K562 (cell line): Measurements from ENCODE around the gene ASB18. TPM values are rescaled to one million over a fixed set of nuclear protein-coding genes. Genes with fewer than 3 reads are reported as not detected.

Experiments
- CBX1 ChIP-seq: sonication (generic); IDR thresholded peaks from 2 replicates; pipeline ENCODE4 v1.6.1; 2016; ENCODE audit warnings: antibody characterized with exemption, low read depth, mild to moderate bottlenecking
- HNRNPL ChIP-seq: fragments of 200-400 bp; formaldehyde crosslinking; IDR thresholded peaks from 2 replicates; pipeline ENCODE4 v1.6.1; 2017; ENCODE audit warnings: low read depth, mild to moderate bottlenecking, low read length
- KLF13 ChIP-seq: fragments of 450-650 bp; IDR thresholded peaks from 2 replicates; pipeline ENCODE4 v1.6.1; 2016; ENCODE audit warnings: missing genetic modification characterization, low read depth, mild to moderate bottlenecking, missing compliant biosample characterization, moderate library complexity, borderline replicate concordance
- NCOA6 ChIP-seq: fragments of 450-650 bp; IDR thresholded peaks from 2 replicates; pipeline ENCODE4 v1.6.1; 2017; ENCODE audit warnings: mild to moderate bottlenecking
- NFRKB ChIP-seq: fragments of 450-650 bp; IDR thresholded peaks from 2 replicates; pipeline ENCODE4 v1.6.1; 2016; ENCODE audit warnings: low read depth
- PRMT5 ChIP-seq: sonication (generic); formaldehyde crosslinking; IDR thresholded peaks from 2 replicates; pipeline ENCODE4 v1.5.0; 2020; ENCODE audit warnings: missing genetic modification reagents
- PURB ChIP-seq: sonication (generic); formaldehyde crosslinking; IDR thresholded peaks from 2 replicates; pipeline ENCODE4 v1.9.0; 2021; ENCODE audit warnings: low read depth, mild to moderate bottlenecking, missing genetic modification reagents
- RUNX1 ChIP-seq: sonication (generic); IDR thresholded peaks from 2 replicates; pipeline ENCODE4 v1.6.1; 2016; ENCODE audit warnings: antibody characterized with exemption, low read depth
- TCF15 ChIP-seq: fragments of 250-450 bp; sonication (Bioruptor Pico); IDR thresholded peaks from 2 replicates; pipeline ENCODE4 v1.8.0; 2022; ENCODE audit warnings: moderate library complexity, mild to moderate bottlenecking, inconsistent platforms
- ZBTB8A ChIP-seq: fragments of 450-650 bp; IDR thresholded peaks from 2 replicates; pipeline ENCODE4 v1.6.1; 2018; ENCODE audit warnings: mild to moderate bottlenecking, moderate library complexity; ENCODE audit not compliant: partially characterized antibody
- ZFP91 ChIP-seq: sonication (generic); formaldehyde crosslinking; IDR thresholded peaks from 2 replicates; pipeline ENCODE4 v1.8.0; 2022; ENCODE audit warnings: mild to moderate bottlenecking, missing genetic modification reagents
- ZNF586 ChIP-seq: fragments of 450-650 bp; formaldehyde crosslinking; conservative IDR thresholded peaks from 2 replicates; pipeline ENCODE4 v1.4.0; 2020; ENCODE audit warnings: mild to moderate bottlenecking, moderate library complexity
- polyA plus RNA-seq, 8 experiments: library from polyadenylated mRNA; depleted of rRNA in 4 of 8; stranded (reverse) in 5 of 8; unstranded in 3 of 8; fragments of >200 nt; fragmentation: Nextera tagmentation in 2 of 8; fragmentation: Illumina TruSeq in 1 of 8; extraction: Ambion mirVana in 2 of 8; extraction: Trizol in 1 of 8; gene quantifications; 2 replicates each; pipeline versions ENCODE4 v1.2.1 to v1.2.3, GENCODE V29; 2011 to 2014; ENCODE audit warnings: inconsistent platforms in 1 of 8, missing spikeins in 1 of 8
- total RNA-seq, 7 experiments: library from RNA; depleted of rRNA in 6 of 7; stranded (reverse); fragments of >200 nt in 6 of 7; fragmentation: Illumina TruSeq in 2 of 7; extraction: Trizol in 2 of 7; gene quantifications; 2 replicates each; pipeline versions ENCODE4 v1.2.1 to v1.2.3, GENCODE V29; 2011 to 2021; ENCODE audit warnings: low replicate concordance in 1 of 7
- TF ChIP-seq, protein P1 (sequence below): fragments of 450-650 bp; IDR thresholded peaks from 2 replicates; pipeline ENCODE4 v1.7.0; 2016; ENCODE audit warnings: borderline replicate concordance

The ASB18 gene
- total and polyA plus RNA-seq, 9 of the 15 experiments (the other 6 are each of a cell fraction or from before 2014, with no cell fraction given) = not detected

- TF ChIP-seq NFRKB = no peak
- TF ChIP-seq NCOA6 = no peak
- TF ChIP-seq RUNX1 = no peak
- no peak for TF ChIP-seq ZNF586 (CRISPR knock-in tag)
- TF ChIP-seq, protein P1, sequence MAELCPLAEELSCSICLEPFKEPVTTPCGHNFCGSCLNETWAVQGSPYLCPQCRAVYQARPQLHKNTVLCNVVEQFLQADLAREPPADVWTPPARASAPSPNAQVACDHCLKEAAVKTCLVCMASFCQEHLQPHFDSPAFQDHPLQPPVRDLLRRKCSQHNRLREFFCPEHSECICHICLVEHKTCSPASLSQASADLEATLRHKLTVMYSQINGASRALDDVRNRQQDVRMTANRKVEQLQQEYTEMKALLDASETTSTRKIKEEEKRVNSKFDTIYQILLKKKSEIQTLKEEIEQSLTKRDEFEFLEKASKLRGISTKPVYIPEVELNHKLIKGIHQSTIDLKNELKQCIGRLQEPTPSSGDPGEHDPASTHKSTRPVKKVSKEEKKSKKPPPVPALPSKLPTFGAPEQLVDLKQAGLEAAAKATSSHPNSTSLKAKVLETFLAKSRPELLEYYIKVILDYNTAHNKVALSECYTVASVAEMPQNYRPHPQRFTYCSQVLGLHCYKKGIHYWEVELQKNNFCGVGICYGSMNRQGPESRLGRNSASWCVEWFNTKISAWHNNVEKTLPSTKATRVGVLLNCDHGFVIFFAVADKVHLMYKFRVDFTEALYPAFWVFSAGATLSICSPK = no peak
- no peak for TF ChIP-seq CBX1
- TF ChIP-seq PURB (CRISPR knock-in tag) = no peak
- TF ChIP-seq ZBTB8A = no peak
- no peak for TF ChIP-seq HNRNPL
- no peak for TF ChIP-seq ZFP91 (CRISPR knock-in tag)
- no peak for TF ChIP-seq TCF15 (CRISPR knock-in tag)
- TF ChIP-seq KLF13 (tag) = no peak
- no peak for TF ChIP-seq PRMT5 (CRISPR knock-in tag)
- TF ChIP-seq, all 486 proteins: peak for 0
These were observed 23.4 kb upstream of the ASB18 start (continued) for GRCh38 chr2:236287656-236288055.
